Measurements from ENCODE around the gene PDZRN4.

DNA sequence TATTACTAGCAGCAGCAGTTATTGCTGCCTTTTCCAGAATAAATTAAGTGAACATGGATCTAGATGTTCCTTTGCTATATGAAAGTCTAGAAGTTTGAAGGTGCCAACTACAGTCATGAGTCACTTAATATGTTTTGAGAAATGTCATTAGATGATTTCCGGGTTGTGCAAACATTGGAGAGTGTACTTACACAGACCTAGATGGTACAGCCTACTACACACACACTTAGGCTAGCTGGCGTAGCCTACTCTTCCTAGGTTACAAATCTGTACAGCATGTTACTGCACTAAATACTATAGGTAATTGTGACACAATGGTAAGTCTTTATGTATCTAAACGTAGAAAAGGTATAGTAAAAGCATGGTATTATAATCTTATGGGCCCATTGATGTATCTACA, 368.1 kb downstream of the PDZRN4 start:
- TF ChIP-seq, protein P1, sequence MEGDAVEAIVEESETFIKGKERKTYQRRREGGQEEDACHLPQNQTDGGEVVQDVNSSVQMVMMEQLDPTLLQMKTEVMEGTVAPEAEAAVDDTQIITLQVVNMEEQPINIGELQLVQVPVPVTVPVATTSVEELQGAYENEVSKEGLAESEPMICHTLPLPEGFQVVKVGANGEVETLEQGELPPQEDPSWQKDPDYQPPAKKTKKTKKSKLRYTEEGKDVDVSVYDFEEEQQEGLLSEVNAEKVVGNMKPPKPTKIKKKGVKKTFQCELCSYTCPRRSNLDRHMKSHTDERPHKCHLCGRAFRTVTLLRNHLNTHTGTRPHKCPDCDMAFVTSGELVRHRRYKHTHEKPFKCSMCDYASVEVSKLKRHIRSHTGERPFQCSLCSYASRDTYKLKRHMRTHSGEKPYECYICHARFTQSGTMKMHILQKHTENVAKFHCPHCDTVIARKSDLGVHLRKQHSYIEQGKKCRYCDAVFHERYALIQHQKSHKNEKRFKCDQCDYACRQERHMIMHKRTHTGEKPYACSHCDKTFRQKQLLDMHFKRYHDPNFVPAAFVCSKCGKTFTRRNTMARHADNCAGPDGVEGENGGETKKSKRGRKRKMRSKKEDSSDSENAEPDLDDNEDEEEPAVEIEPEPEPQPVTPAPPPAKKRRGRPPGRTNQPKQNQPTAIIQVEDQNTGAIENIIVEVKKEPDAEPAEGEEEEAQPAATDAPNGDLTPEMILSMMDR (IDR thresholded peaks at IDR 0.05; ENCODE audit: insufficient read depth, low read length, poor library complexity, severe bottlenecking) = no peak
- no peak for TF ChIP-seq EZH2phosphoT487 (conservative IDR thresholded peaks at IDR 0.05; ENCODE audit: low read length)
